NB4 (cell line): ENCODE results near the gene SIAH1.

ENCODE experiments used
- DNase-seq: peaks from one replicate; pipeline ENCODE4 v3.0.0; 2010; ENCODE audit warnings: low read depth
- H3K4me3 ChIP-seq: one replicate; pipeline ENCODE4 v1.5.1; 2011; ENCODE audit warnings: mild to moderate bottlenecking, low read depth, low read length, moderate library complexity
- MAX ChIP-seq: IDR thresholded peaks from 2 replicates; pipeline ENCODE4 v1.6.1; 2011; ENCODE audit warnings: low read depth, low read length
- MYC ChIP-seq: IDR thresholded peaks from 2 replicates; pipeline ENCODE4 v1.6.1; 2011; ENCODE audit warnings: low read depth, low read length
- POLR2A ChIP-seq: IDR thresholded peaks from 2 replicates; pipeline ENCODE4 v1.6.1; 2011; ENCODE audit warnings: mild to moderate bottlenecking; ENCODE audit not compliant: insufficient read length; ENCODE audit errors: extremely low read depth
- TF ChIP-seq, protein P1 (sequence below): IDR thresholded peaks from one replicate; pipeline ENCODE4 v1.5.1; 2012; ENCODE audit warnings: low read depth, low read length

The SIAH1 gene

DNA sequence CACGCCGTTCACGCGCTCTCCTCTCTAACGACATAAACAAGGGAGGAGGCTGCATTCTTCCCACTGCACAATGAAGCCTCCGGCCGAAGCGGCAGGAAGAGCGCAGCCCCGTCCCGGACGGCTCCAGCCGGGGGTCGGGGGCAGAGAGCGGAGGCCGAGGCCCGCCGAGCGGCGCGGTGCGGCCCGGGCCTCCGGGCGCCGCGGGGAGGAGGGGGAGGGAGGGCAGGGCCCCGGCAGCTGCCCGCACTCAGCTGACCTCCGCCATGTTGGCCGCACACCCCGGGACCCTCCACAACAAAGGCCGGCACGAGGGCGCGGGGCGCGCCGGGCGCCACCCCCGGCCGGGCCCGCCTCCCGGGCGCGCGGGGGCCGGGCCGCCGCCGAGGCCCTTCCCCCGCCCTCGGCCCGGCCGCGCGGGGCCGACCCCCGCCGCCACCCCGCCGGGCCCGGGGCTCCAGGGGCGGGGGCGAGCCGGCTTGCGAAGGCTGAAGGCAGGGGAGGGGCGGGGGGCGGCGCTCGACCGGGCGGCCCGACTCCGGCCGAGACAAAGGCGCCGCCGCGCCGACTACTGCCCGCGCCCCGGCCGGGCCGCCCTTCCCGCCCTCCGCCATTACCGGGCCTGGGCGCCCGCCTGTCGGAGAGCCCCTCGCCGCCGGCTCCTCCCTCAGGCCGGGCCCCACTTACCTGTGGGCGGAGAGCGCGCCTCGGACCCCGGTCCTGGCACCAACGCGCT, 527 bp downstream of the SIAH1 start:
- TF ChIP-seq MYC, result no peak; the same call in 1 of the 2 replicates
- TF ChIP-seq, protein P1, sequence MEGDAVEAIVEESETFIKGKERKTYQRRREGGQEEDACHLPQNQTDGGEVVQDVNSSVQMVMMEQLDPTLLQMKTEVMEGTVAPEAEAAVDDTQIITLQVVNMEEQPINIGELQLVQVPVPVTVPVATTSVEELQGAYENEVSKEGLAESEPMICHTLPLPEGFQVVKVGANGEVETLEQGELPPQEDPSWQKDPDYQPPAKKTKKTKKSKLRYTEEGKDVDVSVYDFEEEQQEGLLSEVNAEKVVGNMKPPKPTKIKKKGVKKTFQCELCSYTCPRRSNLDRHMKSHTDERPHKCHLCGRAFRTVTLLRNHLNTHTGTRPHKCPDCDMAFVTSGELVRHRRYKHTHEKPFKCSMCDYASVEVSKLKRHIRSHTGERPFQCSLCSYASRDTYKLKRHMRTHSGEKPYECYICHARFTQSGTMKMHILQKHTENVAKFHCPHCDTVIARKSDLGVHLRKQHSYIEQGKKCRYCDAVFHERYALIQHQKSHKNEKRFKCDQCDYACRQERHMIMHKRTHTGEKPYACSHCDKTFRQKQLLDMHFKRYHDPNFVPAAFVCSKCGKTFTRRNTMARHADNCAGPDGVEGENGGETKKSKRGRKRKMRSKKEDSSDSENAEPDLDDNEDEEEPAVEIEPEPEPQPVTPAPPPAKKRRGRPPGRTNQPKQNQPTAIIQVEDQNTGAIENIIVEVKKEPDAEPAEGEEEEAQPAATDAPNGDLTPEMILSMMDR, result no peak
- no peak for TF ChIP-seq POLR2A
- no peak for TF ChIP-seq MAX
- H3K4me3 ChIP-seq, result peak overlapping the region; percentile 66
- DNase-seq, result peak; percentile 70

DNA sequence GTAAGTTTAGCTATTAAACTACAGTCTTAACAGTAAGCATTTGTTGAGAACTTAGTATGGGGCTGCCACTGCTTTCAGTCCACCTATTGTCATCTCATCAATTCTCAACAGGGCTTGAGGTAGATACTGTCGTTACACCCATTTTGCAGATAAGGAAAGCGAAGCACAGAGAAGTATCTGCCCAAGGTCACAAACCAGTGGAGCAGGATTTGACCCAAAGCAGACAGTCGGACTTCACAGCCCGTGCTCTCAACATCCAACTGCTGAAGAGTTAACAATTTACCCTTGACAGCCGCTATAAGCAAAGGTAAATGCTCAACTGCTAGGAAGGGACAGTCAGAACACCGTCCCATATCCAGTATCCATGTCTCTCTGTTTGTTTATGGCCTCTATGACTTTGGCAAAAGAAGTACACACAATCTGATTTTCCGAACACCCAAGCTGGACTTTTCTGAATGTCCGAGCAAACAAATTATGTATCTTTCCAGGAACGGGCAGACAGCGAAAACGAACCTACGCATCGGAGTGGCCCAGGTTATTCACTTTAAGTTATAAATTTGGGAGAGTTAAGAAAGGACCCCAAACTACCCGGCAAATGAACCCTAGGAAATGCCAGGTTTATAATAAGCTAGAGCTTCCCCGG, 1.2 kb downstream of the SIAH1 start:
- TF ChIP-seq POLR2A (no peak), MYC (no peak), MAX (no peak)
- TF ChIP-seq, protein P1, result no peak
- H3K4me3 ChIP-seq, result peak overlapping the region; percentile 66
- peak; percentile 45 for DNase-seq

DNA sequence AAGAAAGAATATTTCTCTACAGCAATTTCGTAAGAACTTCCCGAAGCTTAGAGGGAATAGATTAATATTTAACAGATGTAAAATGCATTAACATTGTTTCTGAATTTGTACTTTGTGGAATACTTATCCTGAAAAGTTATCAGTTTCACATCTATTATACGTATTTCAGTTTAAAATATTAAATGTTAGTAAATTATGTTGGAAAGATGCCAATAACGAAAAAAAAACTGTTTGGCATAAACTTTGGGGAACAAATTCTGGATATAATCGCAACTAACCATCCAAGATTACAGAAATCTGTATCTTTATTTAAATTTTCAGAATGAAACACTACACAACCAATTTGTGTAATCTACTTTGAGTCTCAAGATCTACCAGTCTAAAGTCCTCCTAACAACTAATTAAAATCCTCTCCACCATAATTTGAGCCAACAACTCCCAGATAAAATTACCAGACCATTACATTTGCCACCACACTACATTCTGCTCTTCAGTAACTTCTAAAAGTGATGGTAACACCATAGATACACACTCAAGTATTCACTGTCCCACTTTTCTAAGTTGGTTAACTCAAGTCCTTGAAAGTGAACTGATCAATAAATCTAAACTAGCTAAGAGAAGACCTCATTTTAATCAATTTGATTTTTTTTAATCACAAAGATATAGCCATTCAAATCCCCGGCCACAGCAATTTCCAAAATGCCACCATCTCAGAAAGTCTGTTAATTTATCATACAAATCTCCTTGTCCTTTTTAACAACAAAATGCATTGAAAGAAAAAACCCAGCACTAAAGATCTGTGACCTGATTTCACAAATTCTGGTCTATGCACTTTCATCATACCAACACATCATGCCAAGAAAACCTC, 2.0 kb downstream of the SIAH1 start:
- peak overlapping the region; percentile 66 for H3K4me3 ChIP-seq

GRCh38 chr16:48382131-48382530, 3.1 kb downstream of the SIAH1 start:
- TF ChIP-seq, protein P1, result no peak
- TF ChIP-seq MAX (no peak), MYC (no peak), POLR2A (no peak)
- H3K4me3 ChIP-seq, result no peak overlapping the region

More for the DNA sequence above, 2.0 kb downstream of the SIAH1 start:
- no peak for DNase-seq
- TF ChIP-seq, protein P1, result no peak
- no peak for TF ChIP-seq POLR2A
- no peak for TF ChIP-seq MAX
- no peak for TF ChIP-seq MYC

DNA sequence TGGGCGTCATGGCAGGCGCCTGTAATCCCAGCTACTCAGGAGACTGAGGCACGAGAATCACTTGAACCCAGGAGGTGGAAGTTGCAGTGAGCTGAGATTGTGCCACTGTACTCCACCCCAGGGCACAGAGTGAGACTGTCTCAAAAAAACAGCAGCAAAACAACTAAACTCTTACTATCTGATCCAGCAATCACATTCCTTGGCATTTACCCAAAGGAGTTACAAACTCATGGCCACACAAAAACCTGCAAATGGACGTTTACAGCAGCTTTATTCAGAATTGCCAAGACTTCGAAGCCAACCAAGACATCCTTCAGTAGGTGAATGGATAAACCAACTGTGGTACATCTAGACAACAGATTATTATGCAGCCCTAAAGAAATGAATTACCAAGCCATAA, 4.0 kb downstream of the SIAH1 start:
- no peak overlapping the region for H3K4me3 ChIP-seq
- no peak for DNase-seq
- TF ChIP-seq POLR2A (no peak), MAX (no peak), MYC (no peak)
- TF ChIP-seq, protein P1, result no peak

More at GRCh38 chr16:48382131-48382530, 3.1 kb downstream of the SIAH1 start:
- no peak for DNase-seq
